A549 (cell line): ENCODE measurements around the gene TNS3.

Experiments
- CTCF ChIP-seq: fragments of >200 bp; sonication (Bioruptor Twin); formaldehyde crosslinking; IDR thresholded peaks from 3 replicates; pipeline ENCODE4 v1.5.1; 2016
- HDAC2 ChIP-seq: fragments of 200-600 bp; sonication (generic); IDR thresholded peaks from 2 replicates; pipeline ENCODE4 v1.6.1; 2016
- POLR2A ChIP-seq: IDR thresholded peaks from 2 replicates; pipeline ENCODE4 v1.6.1; 2012; ENCODE audit warnings: mild to moderate bottlenecking, low read length

- TF ChIP-seq CTCF (no peak), HDAC2 (no peak), POLR2A (no peak)
These were observed 215.7 kb downstream of the TNS3 start for GRCh38 chr7:47366211-47366610.
